ENCODE data around the gene CMPK2.

- TF ChIP-seq, protein P1, sequence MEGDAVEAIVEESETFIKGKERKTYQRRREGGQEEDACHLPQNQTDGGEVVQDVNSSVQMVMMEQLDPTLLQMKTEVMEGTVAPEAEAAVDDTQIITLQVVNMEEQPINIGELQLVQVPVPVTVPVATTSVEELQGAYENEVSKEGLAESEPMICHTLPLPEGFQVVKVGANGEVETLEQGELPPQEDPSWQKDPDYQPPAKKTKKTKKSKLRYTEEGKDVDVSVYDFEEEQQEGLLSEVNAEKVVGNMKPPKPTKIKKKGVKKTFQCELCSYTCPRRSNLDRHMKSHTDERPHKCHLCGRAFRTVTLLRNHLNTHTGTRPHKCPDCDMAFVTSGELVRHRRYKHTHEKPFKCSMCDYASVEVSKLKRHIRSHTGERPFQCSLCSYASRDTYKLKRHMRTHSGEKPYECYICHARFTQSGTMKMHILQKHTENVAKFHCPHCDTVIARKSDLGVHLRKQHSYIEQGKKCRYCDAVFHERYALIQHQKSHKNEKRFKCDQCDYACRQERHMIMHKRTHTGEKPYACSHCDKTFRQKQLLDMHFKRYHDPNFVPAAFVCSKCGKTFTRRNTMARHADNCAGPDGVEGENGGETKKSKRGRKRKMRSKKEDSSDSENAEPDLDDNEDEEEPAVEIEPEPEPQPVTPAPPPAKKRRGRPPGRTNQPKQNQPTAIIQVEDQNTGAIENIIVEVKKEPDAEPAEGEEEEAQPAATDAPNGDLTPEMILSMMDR (conservative IDR thresholded peaks at IDR 0.05; ENCODE audit: low read depth, low read length): no peak
- TF ChIP-seq EZH2 (IDR thresholded peaks at IDR 0.05; ENCODE audit: low read length, unreplicated experiment) (no peak), EZH2phosphoT487 (IDR thresholded peaks at IDR 0.05; ENCODE audit: borderline replicate concordance, low read length) (no peak)
Measured at GRCh38 chr2:6906165-6906741, 40.5 kb upstream of the CMPK2 start.
